ENCODE data around the gene MPND. TPM values are rescaled to one million over a fixed set of nuclear protein-coding genes. Genes with fewer than 3 reads are reported as not detected.

MPND gene
- total and polyA plus RNA-seq, 10 of the 15 experiments (the other 5 are each of a cell fraction or from before 2014, with no cell fraction given) = 0.79 to 18.3 (median 6.0) TPM

GRCh38 chr19:4396949-4397783, 53.8 kb downstream of the MPND start:
- no TSS peak for BruUV-seq (replicated peaks)
- ChIA-PET CTCF (interaction anchor here (0.8 to 1.2 kb wide), 3 partner anchors 27 to 131 kb away, joined by 3 to 4 read pairs (median 3); no protein-coding TSS in a partner anchor), SMC1A (ENCODE audit: uncharacterized antibody, unreplicated experiment) (interaction anchor here (1.1 kb wide), 2 partner anchors 27 to 53 kb away, joined by 3 read pairs; partner anchors contain the start of gene MPND), RAD21 (ENCODE audit: unreplicated experiment) (no interaction called here), POLR2A (interaction anchor here (0.5 to 7.7 kb wide), 4 partner anchors 18 to 142 kb away, joined by 3 to 110 read pairs (median 5); no protein-coding TSS in a partner anchor)
- peaks cover 8% of the 10 kb centered on the region; the same call in 1 of the 2 replicates for H3K4me1 ChIP-seq (ENCODE audit: control insufficient read depth, insufficient read depth, low read length)
- H3K27ac ChIP-seq (ENCODE audit: control insufficient read depth, insufficient read depth) = peak overlapping the region; percentile 6; the same call in 1 of the 2 replicates
- H2AFZ ChIP-seq (ENCODE audit: control insufficient read depth, low read depth, low read length) = no peak overlapping the region
- intact Hi-C loops (cut with micrococcal nuclease; ENCODE audit: unreplicated experiment) = no loop called here
- H3K4me2 ChIP-seq (ENCODE audit: control insufficient read depth, insufficient read depth) = 0 out of 2 replicates have a peak overlapping the region, but pooled peaks have one; percentile 21
- peak overlapping the region; percentile 25; the same call in 1 of the 2 replicates for H3K4me3 ChIP-seq
- peaks cover 3% of the 10 kb centered on the region; the same call in 1 of the 2 replicates for H4K20me1 ChIP-seq (ENCODE audit: control insufficient read depth, insufficient read depth)
- H3K27me3 ChIP-seq (replicated peaks in 1 of 2; ENCODE audit: control insufficient read depth in 2 of 2, insufficient read depth in 2 of 2, low read length in 1 of 2) = no peaks in the 10 kb centered on the region
- WGBS (ENCODE audit: insufficient coverage, insufficient replicate concordance, low lambda C conversion rate, missing lambda C conversion rate) = 92% methylated on average over 15 of the region's 15 CpGs
- FAIRE-seq = no peak
- no peaks in the 10 kb centered on the region for H3K9me3 ChIP-seq (replicated peaks; ENCODE audit: control insufficient read depth, insufficient read depth, low read length)
- in situ Hi-C loops (cut with MboI) = no loop called here
- TF ChIP-seq, protein P1, sequence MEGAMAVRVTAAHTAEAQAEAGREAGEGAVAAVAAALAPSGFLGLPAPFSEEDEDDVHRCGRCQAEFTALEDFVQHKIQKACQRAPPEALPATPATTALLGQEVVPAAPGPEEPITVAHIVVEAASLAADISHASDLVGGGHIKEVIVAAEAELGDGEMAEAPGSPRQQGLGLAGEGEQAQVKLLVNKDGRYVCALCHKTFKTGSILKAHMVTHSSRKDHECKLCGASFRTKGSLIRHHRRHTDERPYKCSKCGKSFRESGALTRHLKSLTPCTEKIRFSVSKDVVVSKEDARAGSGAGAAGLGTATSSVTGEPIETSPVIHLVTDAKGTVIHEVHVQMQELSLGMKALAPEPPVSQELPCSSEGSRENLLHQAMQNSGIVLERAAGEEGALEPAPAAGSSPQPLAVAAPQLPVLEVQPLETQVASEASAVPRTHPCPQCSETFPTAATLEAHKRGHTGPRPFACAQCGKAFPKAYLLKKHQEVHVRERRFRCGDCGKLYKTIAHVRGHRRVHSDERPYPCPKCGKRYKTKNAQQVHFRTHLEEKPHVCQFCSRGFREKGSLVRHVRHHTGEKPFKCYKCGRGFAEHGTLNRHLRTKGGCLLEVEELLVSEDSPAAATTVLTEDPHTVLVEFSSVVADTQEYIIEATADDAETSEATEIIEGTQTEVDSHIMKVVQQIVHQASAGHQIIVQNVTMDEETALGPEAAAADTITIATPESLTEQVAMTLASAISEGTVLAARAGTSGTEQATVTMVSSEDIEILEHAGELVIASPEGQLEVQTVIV (IDR thresholded peaks at IDR 0.05; ENCODE audit: borderline replicate concordance, partially characterized antibody) = no peak
- TF ChIP-seq ZZZ3 (IDR thresholded peaks at IDR 0.05; ENCODE audit: control insufficient read depth, insufficient read length, low read depth) = no peak
- TF ChIP-seq CHD2 (IDR thresholded peaks at IDR 0.05; ENCODE audit: borderline replicate concordance, low read depth, low read length) = no peak
- TF ChIP-seq MAX (IDR thresholded peaks at IDR 0.05; ENCODE audit: low read depth, low read length) = no peak
- TF ChIP-seq IKZF1 (conservative IDR thresholded peaks at IDR 0.05) = no peak
- TF ChIP-seq MTA3 (IDR thresholded peaks at IDR 0.05; ENCODE audit: borderline replicate concordance, low read length) = no peak
- TF ChIP-seq POLR2AphosphoS2 (IDR thresholded peaks at IDR 0.05; ENCODE audit: low read depth, low read length) = 0 out of 2 replicates have a peak, but pooled peaks have one; percentile 36
- H3K79me2 ChIP-seq (ENCODE audit: control insufficient read depth, insufficient read depth, low read length) = peaks cover 79% of the 10 kb centered on the region
- H3K36me3 ChIP-seq (ENCODE audit: control insufficient read depth in 2 of 2, insufficient read depth in 2 of 2, low read length in 1 of 2) = peaks cover 2 to 12% of the 10 kb centered on the region in 2 experiments; a peak in 3 of 4 replicates
- ATAC-seq = no peak
- H3K9ac ChIP-seq (ENCODE audit: control insufficient read depth, insufficient read depth, low read length) = no peak overlapping the region
- DNase-seq (ENCODE audit: low read depth, low spot score) = no peak

All from GM12878 (cell line).